SK-N-SH (cell line): ENCODE results near the gene MRPS27.

Experiments
- CTCF ChIP-seq: fragments of 200-600 bp; sonication (generic); IDR thresholded peaks from 2 replicates; pipeline ENCODE4 v1.6.1; 2017; ENCODE audit warnings: antibody characterized with exemption, mild to moderate bottlenecking, moderate library complexity
- POLR2AphosphoS5 ChIP-seq: IDR thresholded peaks from 2 replicates; pipeline ENCODE4 v1.6.1; 2012; ENCODE audit warnings: low read depth, low read length
- RCOR1 ChIP-seq: fragments of 150-350 bp; IDR thresholded peaks from 2 replicates; pipeline ENCODE4 v1.6.1; 2017; ENCODE audit warnings: antibody characterized with exemption, low read length
- REST ChIP-seq: IDR thresholded peaks from 2 replicates; pipeline ENCODE4 v1.6.1; 2012; ENCODE audit warnings: mild to moderate bottlenecking, low read depth, low read length, moderate library complexity
- TAF1 ChIP-seq: IDR thresholded peaks from 2 replicates; pipeline ENCODE4 v1.6.1; 2012; ENCODE audit warnings: low read depth, mild to moderate bottlenecking, low read length, moderate library complexity, borderline replicate concordance
- TCF12 ChIP-seq: IDR thresholded peaks from 2 replicates; pipeline ENCODE4 v1.4.0; 2012

GRCh38 chr5:72177538-72177937 is 142.5 kb downstream of the MRPS27 start:
- TF ChIP-seq CTCF (no peak), RCOR1 (no peak), POLR2AphosphoS5 (no peak), TCF12 (no peak), REST (no peak), TAF1 (no peak)
